ENCODE data around the gene ADIPOR2. TPM values are rescaled to one million over a fixed set of nuclear protein-coding genes. Genes with fewer than 3 reads are reported as not detected.

Gene ADIPOR2
- total and polyA plus RNA-seq, 7 donors, result 25.2 to 65.9 (median 29.6) TPM

- Histone ChIP-seq H3K9me3 (no peaks in the 10 kb centered on the region), H3K36me3 (no peaks in the 10 kb centered on the region), H3K4me1 (peaks cover 0 to 41% (median 16%) of the 10 kb centered on the region in 4 donors), H3K4me3 (no peak overlapping the region), H3K27me3 (no peaks in the 10 kb centered on the region), H3K27ac (no peak overlapping the region)
- intact Hi-C loops (cut with DNase I), result no loop called here
- TF ChIP-seq POLR2A (IDR thresholded peaks at IDR 0.05), result no peak
- TF ChIP-seq EP300 (IDR thresholded peaks at IDR 0.05), result no peak
- TF ChIP-seq CTCF (IDR thresholded peaks at IDR 0.05), result no peak
- no peak for TF ChIP-seq POLR2AphosphoS5 (IDR thresholded peaks at IDR 0.05)
- WGBS, 2 donors, result 23 to 65% methylated on average over 5 of the region's 5 CpGs
- DNase-seq, result no peak
Observed at GRCh38 chr12:1740161-1740948, 49.5 kb downstream of the ADIPOR2 start.

- TF ChIP-seq POLR2A (IDR thresholded peaks at IDR 0.05) (no peak), CTCF (IDR thresholded peaks at IDR 0.05) (no peak), POLR2AphosphoS5 (IDR thresholded peaks at IDR 0.05) (no peak), EP300 (IDR thresholded peaks at IDR 0.05) (no peak)
- intact Hi-C loops (cut with DNase I), result no loop called here
- H3K36me3 ChIP-seq, result no peaks in the 10 kb centered on the region
- no peaks in the 10 kb centered on the region for H3K27me3 ChIP-seq
- no peak for DNase-seq
- H3K27ac ChIP-seq, result no peak overlapping the region
- 0 to 45% methylated on average over 1 of the region's 1 CpG for WGBS, 2 donors
- H3K4me1 ChIP-seq, result peaks cover 0 to 41% (median 16%) of the 10 kb centered on the region in 4 donors
- no peaks in the 10 kb centered on the region for H3K9me3 ChIP-seq
- H3K4me3 ChIP-seq, result no peak overlapping the region
Observed at GRCh38 chr12:1741154-1741949, 50.5 kb downstream of the ADIPOR2 start.

- TF ChIP-seq EP300 (IDR thresholded peaks at IDR 0.05), result no peak
- TF ChIP-seq CTCF (IDR thresholded peaks at IDR 0.05), result no peak
- TF ChIP-seq POLR2A (IDR thresholded peaks at IDR 0.05), result no peak
- no peak for TF ChIP-seq POLR2AphosphoS5 (IDR thresholded peaks at IDR 0.05)
- WGBS, 2 donors, result 99% methylated on average over 2 of the region's 2 CpGs
- H3K27ac ChIP-seq, result no peak overlapping the region
- no peak overlapping the region for H3K4me3 ChIP-seq
- no peaks in the 10 kb centered on the region for H3K27me3 ChIP-seq
- no peak for DNase-seq
- peaks cover 0 to 22% (median 9%) of the 10 kb centered on the region in 4 donors for H3K4me1 ChIP-seq
- H3K9me3 ChIP-seq, result no peaks in the 10 kb centered on the region
- no peaks in the 10 kb centered on the region for H3K36me3 ChIP-seq
- intact Hi-C loops (cut with DNase I), result no loop called here
Observed at GRCh38 chr12:1744932-1745331, 54.1 kb downstream of the ADIPOR2 start.

- Histone ChIP-seq H3K36me3 (no peaks in the 10 kb centered on the region), H3K9me3 (no peaks in the 10 kb centered on the region), H3K4me3 (no peak overlapping the region), H3K27me3 (no peaks in the 10 kb centered on the region), H3K27ac (no peak overlapping the region), H3K4me1 (no peaks in the 10 kb centered on the region)
- no peak for DNase-seq
- WGBS, 2 donors, result 97 to 98% methylated on average over 2 of the region's 2 CpGs
- TF ChIP-seq CTCF (IDR thresholded peaks at IDR 0.05) (no peak), POLR2A (IDR thresholded peaks at IDR 0.05) (no peak), POLR2AphosphoS5 (IDR thresholded peaks at IDR 0.05) (no peak), EP300 (IDR thresholded peaks at IDR 0.05) (no peak)
- intact Hi-C loops (cut with DNase I), result no loop called here
Observed at GRCh38 chr12:1747609-1748008, 56.7 kb downstream of the ADIPOR2 start.

Measured in sigmoid colon (tissue), 7 donors.